Upper lobe of right lung (tissue), 1 donor: Measurements from ENCODE around the gene BMF. TPM values are rescaled to one million over a fixed set of nuclear protein-coding genes. Genes with fewer than 3 reads are reported as not detected.

Experiments used
- ATAC-seq: fragments of 200-7000 bp; cut with Tn5 transposase; one replicate; pipeline ENCODE4 v1.9.1; 2020; ENCODE audit warnings: mild to moderate bottlenecking, moderate library complexity
- DNase-seq: peaks from one replicate; pipeline ENCODE4 v3.0.0-alpha.2; 2020
- H3K27ac ChIP-seq: fragments of 200-600 bp; one replicate; pipeline ENCODE4 v1.8.0; 2022
- H3K27me3 ChIP-seq: fragments of 200-600 bp; one replicate; pipeline ENCODE4 v1.8.0; 2022; ENCODE audit warnings: mild to moderate bottlenecking
- H3K36me3 ChIP-seq: fragments of 200-600 bp; one replicate; pipeline ENCODE4 v1.8.0; 2022
- H3K4me1 ChIP-seq: fragments of 200-600 bp; one replicate; pipeline ENCODE4 v1.8.0; 2022
- H3K4me3 ChIP-seq: fragments of 200-600 bp; one replicate; pipeline ENCODE4 v1.8.0; 2022; ENCODE audit warnings: mild to moderate bottlenecking
- H3K9me3 ChIP-seq: fragments of 200-600 bp; one replicate; pipeline ENCODE4 v1.8.0; 2022
- intact Hi-C: fragments of 100-400 bp; cut with DNase I; formaldehyde crosslinking; loops from one replicate; pipeline ENCODE4 v1.11.0; 2022
- total RNA-seq: library from RNA; stranded (reverse); fragmentation: NEBNext Ultra II Directional; extraction: Animal tissue kit (Norgen Biotek cat#: 25700); gene quantifications from one replicate; pipeline ENCODE4 v1.2.1, GENCODE V29; 2021
- TF ChIP-seq, protein P1 (sequence below): fragments of 200-600 bp; IDR thresholded peaks from one replicate; pipeline ENCODE4 v1.8.0; 2022; ENCODE audit warnings: antibody characterized with exemption
- donor health status: DM: no; HTN: yes; CAD: no; lungs with severe emphysema.

Gene BMF
- total RNA-seq, 1 donor from 2014 or later: 15.4 TPM

DNA sequence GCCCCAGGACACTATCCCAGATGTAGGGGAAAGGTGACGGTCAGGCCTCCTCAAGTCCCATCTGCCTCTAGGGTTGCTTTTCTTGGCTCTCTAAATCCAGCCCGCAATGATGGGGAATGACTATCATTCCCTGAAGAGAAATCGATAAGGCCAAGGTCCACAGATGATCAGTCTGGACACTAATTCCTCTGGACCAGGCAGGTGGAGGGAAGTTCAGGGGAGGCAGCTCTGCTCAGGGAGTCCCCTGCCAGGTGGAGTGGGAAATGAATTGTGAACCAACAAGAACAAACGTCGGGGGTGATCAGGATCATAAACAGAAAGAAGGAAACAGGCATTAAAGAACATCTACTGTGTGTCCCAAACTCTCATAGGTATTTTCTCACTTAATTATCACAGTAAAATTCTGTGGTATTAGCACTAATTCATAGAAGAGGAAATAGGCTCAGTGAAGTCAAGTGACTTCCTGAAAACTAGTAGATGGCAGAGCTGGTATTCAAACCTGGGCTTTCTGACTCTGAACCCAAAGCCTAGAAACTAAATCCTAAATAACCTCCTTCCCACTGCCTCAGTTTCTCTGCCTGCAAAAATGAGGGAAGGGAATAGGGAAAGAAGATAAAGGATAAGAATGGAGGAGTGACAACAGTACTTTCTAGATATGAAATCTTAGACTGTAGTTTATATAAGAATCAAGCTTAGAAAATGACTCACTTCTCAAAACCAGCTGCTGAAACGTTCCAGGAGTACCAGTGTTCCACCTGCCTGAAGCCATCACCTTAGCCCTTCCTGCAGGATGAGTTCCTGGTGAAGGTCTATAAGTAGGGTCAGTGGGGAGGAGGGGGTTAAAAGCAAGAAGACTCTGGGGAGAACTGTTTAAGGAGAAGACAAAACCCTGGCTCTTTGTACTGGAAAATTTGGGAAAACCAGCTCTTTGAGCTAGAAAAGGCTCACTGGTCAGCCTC, 7.5 kb downstream of the BMF start:
- intact Hi-C loops: no loop called here
- Histone ChIP-seq H3K9me3 (no peaks in the 10 kb centered on the region), H3K4me1 (peaks cover 97% of the 10 kb centered on the region), H3K4me3 (no peak overlapping the region), H3K27me3 (no peaks in the 10 kb centered on the region), H3K36me3 (no peaks in the 10 kb centered on the region), H3K27ac (peak overlapping the region; percentile 91)
- TF ChIP-seq, protein P1, sequence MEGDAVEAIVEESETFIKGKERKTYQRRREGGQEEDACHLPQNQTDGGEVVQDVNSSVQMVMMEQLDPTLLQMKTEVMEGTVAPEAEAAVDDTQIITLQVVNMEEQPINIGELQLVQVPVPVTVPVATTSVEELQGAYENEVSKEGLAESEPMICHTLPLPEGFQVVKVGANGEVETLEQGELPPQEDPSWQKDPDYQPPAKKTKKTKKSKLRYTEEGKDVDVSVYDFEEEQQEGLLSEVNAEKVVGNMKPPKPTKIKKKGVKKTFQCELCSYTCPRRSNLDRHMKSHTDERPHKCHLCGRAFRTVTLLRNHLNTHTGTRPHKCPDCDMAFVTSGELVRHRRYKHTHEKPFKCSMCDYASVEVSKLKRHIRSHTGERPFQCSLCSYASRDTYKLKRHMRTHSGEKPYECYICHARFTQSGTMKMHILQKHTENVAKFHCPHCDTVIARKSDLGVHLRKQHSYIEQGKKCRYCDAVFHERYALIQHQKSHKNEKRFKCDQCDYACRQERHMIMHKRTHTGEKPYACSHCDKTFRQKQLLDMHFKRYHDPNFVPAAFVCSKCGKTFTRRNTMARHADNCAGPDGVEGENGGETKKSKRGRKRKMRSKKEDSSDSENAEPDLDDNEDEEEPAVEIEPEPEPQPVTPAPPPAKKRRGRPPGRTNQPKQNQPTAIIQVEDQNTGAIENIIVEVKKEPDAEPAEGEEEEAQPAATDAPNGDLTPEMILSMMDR: no peak
- ATAC-seq (no peak), DNase-seq (no peak)

DNA sequence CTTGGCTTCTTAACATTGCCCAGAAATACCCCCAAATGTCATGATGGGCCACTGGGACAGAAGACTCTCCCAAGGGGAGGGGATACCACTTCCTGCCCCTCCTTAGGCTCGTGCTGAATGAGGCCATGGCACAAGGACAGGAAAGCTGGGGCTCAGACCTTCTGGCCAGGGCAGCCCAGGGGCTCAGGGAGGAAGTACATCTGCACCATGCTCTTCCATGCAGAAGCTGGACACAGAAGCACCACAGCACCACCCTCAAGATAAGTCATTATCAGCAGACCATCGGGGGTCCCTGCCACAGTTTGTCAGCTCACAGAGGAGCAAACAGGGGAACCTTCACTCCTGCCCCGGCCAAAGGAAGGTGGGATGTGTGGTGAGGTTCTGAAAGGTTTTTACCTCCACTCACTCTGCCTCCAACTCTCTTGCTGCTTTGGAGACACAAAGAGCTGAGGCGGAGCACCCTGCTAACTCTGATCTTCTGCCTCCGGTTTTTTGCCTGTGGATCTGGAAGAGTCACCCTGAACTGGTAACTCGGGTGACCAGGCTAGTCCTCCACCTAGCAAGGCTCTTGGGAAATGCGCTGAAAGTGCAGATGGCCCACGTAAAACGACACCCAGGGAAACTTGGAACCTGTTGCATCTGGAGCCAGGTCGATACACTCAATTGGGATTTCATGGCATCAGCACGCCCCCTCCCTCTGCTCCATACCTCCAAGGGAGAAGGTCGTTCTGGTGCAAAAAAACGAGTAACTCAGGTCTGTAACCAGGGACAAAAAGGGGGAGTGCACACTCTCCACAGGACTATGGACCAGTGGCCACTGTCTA, 8.3 kb downstream of the BMF start:
- ATAC-seq (no peak), DNase-seq (peak; percentile 36)
- Histone ChIP-seq H3K27me3 (no peaks in the 10 kb centered on the region), H3K9me3 (no peaks in the 10 kb centered on the region), H3K4me3 (no peak overlapping the region), H3K4me1 (peaks cover 96% of the 10 kb centered on the region), H3K27ac (peak overlapping the region; percentile 91), H3K36me3 (no peaks in the 10 kb centered on the region)
- TF ChIP-seq, protein P1: no peak
- intact Hi-C loops: no loop called here

DNA sequence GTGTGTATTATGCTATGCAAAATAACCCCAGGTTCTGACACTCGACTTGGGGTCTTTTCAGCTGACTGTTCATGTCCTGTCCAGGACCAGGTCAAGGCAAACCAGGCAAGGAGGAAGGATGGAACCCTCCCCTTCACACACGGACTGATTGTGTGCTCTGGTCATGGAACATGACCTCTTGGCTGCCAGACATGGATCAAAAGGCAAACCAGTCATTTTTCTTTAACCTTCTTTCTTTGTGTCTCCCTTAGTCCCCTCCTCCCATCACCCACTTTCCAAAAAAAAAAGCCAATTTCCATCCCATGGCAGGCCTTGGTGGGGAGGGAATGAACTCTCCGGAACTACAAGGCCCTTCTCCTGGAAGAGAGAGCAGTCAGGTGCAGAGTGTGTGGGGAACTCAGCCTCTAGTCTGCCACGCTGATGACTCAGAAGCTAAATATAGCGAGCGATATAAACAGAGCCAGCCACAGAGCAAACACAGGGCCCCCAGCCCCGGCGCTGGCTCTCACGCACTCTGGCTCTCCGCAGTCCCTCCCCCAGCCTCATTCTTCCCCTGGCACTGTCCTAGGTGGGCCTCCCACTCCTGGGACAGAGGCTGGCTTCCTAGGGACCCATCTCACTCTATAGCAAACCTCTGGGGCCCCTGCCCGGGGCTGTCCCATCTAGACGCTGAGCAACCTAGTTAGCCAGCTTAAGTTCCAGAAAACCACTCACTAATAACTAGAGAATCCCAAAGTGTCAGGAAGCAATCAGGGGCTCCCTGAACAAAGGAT, 10.0 kb downstream of the BMF start:
- no peaks in the 10 kb centered on the region for H3K9me3 ChIP-seq
- no peaks in the 10 kb centered on the region for H3K27me3 ChIP-seq
- H3K4me3 ChIP-seq: peak overlapping the region; percentile 19
- no peaks in the 10 kb centered on the region for H3K36me3 ChIP-seq
- intact Hi-C loops: no loop called here
- peak overlapping the region; percentile 91 for H3K27ac ChIP-seq
- TF ChIP-seq, protein P1: no peak
- peak; percentile 83 for DNase-seq
- peak; percentile 88 for ATAC-seq
- H3K4me1 ChIP-seq: peaks cover 96% of the 10 kb centered on the region

DNA sequence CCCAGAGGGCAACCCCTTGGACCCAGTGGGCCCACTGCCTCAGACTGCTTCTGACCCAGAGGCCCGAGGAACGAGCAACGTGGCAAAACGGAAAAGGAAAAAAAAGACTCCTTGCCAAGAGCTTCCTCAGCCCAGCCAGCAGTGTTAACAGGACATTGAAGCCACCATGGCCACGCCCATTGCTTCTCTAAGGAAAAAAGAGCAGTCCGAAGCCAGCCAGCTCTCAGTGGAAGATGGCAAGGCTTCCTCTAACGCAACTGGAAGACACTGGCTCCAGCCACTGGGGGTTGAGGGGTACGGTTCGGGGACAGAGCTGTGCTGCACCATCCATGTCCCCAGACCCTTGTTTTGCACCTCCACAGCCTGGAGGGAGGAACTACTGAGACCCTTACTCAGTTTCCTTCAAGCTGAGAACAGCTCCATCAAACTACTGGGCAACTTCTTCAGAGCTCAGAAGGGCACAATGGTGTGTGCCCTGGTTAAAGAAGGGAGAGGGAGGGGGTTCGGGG, 10.7 kb downstream of the BMF start:
- H3K27ac ChIP-seq: peak overlapping the region; percentile 91
- TF ChIP-seq, protein P1: no peak
- H3K4me1 ChIP-seq: peaks cover 96% of the 10 kb centered on the region
- no peaks in the 10 kb centered on the region for H3K9me3 ChIP-seq
- H3K27me3 ChIP-seq: no peaks in the 10 kb centered on the region
- H3K36me3 ChIP-seq: no peaks in the 10 kb centered on the region
- peak; percentile 50 for ATAC-seq
- intact Hi-C loops: no loop called here
- no peak overlapping the region for H3K4me3 ChIP-seq
- DNase-seq: peak; percentile 67
